GM23338 (cell line): ENCODE data around the gene COL21A1.

ENCODE experiments used
- CREB1 ChIP-seq: fragments of 250-450 bp; sonication (Bioruptor Pico); IDR thresholded peaks from 2 replicates; pipeline ENCODE4 v1.5.0; 2020; ENCODE audit warnings: low read depth, mild to moderate bottlenecking, moderate library complexity
- ETS1 ChIP-seq: IDR thresholded peaks from 2 replicates; pipeline ENCODE4 v1.6.1; 2016; ENCODE audit warnings: antibody characterized with exemption
- EZH2 ChIP-seq: fragments of 200-600 bp; sonication (generic); IDR thresholded peaks from one replicate; pipeline ENCODE4 v1.8.0; 2017; ENCODE audit warnings: antibody characterized with exemption, mild to moderate bottlenecking, low read depth; ENCODE audit not compliant: unreplicated experiment
- EZH2phosphoT487 ChIP-seq: fragments of 200-600 bp; sonication (generic); IDR thresholded peaks from one replicate; pipeline ENCODE4 v1.8.1; 2018; ENCODE audit warnings: antibody characterized with exemption; ENCODE audit not compliant: unreplicated experiment
- JUNB ChIP-seq: IDR thresholded peaks from one replicate; pipeline ENCODE4 v1.6.1; 2016; ENCODE audit warnings: antibody characterized with exemption; ENCODE audit not compliant: unreplicated experiment
- NANOG ChIP-seq: IDR thresholded peaks from 2 replicates; pipeline ENCODE4 v1.6.1; 2016; ENCODE audit warnings: antibody characterized with exemption, borderline replicate concordance
- POLR2AphosphoS5 ChIP-seq: IDR thresholded peaks from 2 replicates; pipeline ENCODE4 v1.6.1; 2016; ENCODE audit warnings: antibody characterized with exemption, low read depth
- REST ChIP-seq: IDR thresholded peaks from one replicate; pipeline ENCODE4 v1.6.1; 2018; ENCODE audit warnings: antibody characterized with exemption; ENCODE audit not compliant: unreplicated experiment
- STAT1 ChIP-seq: IDR thresholded peaks from one replicate; pipeline ENCODE4 v1.6.1; 2016; ENCODE audit warnings: antibody characterized with exemption; ENCODE audit not compliant: unreplicated experiment
- ZNF114 ChIP-seq: fragments of 250-450 bp; sonication (Bioruptor Pico); IDR thresholded peaks from 2 replicates; pipeline ENCODE4 v1.5.0; 2020; ENCODE audit warnings: mild to moderate bottlenecking, moderate library complexity
- ZNF331 ChIP-seq: fragments of 250-450 bp; sonication (Bioruptor Pico); IDR thresholded peaks from 2 replicates; pipeline ENCODE4 v1.5.0; 2020; ENCODE audit warnings: low read depth, mild to moderate bottlenecking, moderate library complexity
- ZNF462 ChIP-seq: fragments of 250-450 bp; sonication (Bioruptor Pico); IDR thresholded peaks from 2 replicates; pipeline ENCODE4 v1.5.0; 2020; ENCODE audit warnings: mild to moderate bottlenecking, moderate library complexity
- TF ChIP-seq, protein P1 (sequence below), 2 experiments: fragments of 200-600 bp in 1 of 2; sonication (generic) in 1 of 2; conservative IDR thresholded peaks; 2 replicates each; pipeline versions ENCODE4 v1.5.1 to v1.6.1; 2016 to 2017; ENCODE audit warnings: antibody characterized with exemption in 2 of 2, low read depth in 2 of 2, mild to moderate bottlenecking in 2 of 2, moderate library complexity in 1 of 2

- TF ChIP-seq, protein P1, sequence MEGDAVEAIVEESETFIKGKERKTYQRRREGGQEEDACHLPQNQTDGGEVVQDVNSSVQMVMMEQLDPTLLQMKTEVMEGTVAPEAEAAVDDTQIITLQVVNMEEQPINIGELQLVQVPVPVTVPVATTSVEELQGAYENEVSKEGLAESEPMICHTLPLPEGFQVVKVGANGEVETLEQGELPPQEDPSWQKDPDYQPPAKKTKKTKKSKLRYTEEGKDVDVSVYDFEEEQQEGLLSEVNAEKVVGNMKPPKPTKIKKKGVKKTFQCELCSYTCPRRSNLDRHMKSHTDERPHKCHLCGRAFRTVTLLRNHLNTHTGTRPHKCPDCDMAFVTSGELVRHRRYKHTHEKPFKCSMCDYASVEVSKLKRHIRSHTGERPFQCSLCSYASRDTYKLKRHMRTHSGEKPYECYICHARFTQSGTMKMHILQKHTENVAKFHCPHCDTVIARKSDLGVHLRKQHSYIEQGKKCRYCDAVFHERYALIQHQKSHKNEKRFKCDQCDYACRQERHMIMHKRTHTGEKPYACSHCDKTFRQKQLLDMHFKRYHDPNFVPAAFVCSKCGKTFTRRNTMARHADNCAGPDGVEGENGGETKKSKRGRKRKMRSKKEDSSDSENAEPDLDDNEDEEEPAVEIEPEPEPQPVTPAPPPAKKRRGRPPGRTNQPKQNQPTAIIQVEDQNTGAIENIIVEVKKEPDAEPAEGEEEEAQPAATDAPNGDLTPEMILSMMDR (conservative IDR thresholded peaks at IDR 0.05; ENCODE audit: low read depth in 2 of 2): peak; percentile 68 to 70
- no peak for TF ChIP-seq ETS1
- no peak for TF ChIP-seq POLR2AphosphoS5
- no peak for TF ChIP-seq JUNB
- no peak for TF ChIP-seq EZH2
- no peak for TF ChIP-seq REST
- TF ChIP-seq STAT1: no peak
- TF ChIP-seq NANOG: no peak; the same call in 1 of the 2 replicates
- TF ChIP-seq CREB1 (CRISPR knock-in tag): no peak
- TF ChIP-seq EZH2phosphoT487: no peak
- TF ChIP-seq ZNF114 (CRISPR knock-in tag): no peak
- TF ChIP-seq ZNF331 (CRISPR knock-in tag): no peak
- no peak for TF ChIP-seq ZNF462 (CRISPR knock-in tag)
These were observed 225.4 kb downstream of the COL21A1 start for GRCh38 chr6:56021943-56022342.
